T follicular helper cell (primary cell): Measurements from ENCODE around the gene DOK6.
"Not testable (repeated sequence)": the region's sequence is repeated elsewhere in the genome, so short reads cannot be mapped to it uniquely, and the experiment has no call there.

ENCODE experiments used
- DNase-seq: peaks from one replicate; pipeline ENCODE4 v3.0.0-alpha.2; 2020; ENCODE audit warnings: low read depth
- total RNA-seq, 2 experiments: gene quantifications; one replicate each; lab custom pipeline; 2026; lab: John Stamatoyannopoulos, UW

The DOK6 gene
- total RNA-seq: 0 reads per million in 2 experiments

DNA sequence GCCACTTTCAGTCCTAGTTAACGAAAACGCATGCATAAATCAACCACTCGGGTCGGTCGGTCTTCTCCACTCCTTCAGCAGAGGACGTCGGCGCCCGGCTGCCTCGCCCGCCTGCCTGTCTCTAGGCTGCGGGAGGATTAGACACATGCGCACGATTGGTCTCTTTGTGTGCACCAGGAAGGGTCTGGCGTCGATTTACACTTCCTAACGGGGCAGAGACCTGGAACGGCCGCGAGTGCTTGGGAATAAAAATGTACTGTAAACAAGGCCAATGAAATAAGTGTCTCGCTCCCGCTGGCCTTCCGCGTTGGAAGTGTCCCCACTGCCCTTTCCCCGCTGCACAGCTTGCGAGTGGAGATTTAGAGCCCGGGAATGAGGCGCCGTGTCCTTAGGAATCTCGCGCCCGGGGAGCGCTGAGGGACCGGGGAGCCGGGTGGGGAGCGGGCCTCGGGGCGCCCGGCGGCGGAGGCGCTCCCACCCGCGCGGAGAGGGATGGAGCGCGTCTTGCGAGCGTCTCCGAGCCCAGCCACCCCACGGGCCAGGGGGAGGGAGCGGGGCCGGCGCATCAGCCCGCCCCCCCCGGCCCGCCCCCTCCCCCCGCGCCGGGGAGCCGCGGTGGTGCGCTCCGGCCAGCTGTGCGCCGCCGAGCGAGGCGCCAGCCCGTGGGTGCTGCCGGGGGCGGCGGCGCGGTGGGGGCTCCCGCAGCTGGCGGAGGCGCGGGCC, at the start of gene DOK6:
DOK6 (plus strand) TSS at position 636 of the 723 bp plus-strand sequence.
- DNase-seq: no peak

DNA sequence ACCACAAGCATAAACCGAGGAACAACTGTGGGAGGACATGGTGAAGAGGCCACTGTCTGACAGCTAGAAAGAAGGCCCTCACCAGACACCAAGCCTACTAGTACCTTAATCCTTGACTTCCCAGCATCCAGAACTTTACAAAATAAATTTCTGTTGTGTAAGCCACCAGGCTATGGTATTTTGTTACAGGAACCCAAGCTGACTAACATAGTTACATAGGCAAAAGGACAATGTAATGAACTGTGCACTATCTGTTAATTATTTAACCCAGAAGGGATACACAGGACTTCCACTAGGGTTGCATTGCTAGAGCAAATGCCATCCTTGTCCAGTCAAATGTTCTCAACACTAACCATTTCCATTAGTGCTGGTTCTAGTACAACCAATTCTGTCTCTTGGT, 47.7 kb upstream of the DOK6 start:
- no peak for DNase-seq

DNA sequence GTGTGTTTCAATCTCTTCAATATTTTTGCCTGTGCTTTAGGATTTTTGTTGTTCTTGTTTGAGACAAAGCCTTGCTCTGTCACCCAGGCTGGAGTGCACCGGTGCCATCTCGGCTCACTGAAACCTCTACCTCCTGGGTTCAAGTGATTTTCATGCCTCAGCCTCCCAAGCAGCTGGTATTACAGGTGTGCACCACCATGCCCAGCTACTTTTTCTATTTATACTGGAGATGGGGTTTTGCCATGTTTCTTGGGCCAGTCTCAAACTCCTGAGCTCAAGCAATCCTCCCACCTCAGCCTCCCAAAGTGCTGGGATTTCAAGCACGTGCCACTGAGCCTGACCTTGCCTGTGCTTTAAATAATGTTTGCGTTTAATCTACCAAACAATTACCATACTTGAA, 43.1 kb upstream of the DOK6 start:
- no peak for DNase-seq

DNA sequence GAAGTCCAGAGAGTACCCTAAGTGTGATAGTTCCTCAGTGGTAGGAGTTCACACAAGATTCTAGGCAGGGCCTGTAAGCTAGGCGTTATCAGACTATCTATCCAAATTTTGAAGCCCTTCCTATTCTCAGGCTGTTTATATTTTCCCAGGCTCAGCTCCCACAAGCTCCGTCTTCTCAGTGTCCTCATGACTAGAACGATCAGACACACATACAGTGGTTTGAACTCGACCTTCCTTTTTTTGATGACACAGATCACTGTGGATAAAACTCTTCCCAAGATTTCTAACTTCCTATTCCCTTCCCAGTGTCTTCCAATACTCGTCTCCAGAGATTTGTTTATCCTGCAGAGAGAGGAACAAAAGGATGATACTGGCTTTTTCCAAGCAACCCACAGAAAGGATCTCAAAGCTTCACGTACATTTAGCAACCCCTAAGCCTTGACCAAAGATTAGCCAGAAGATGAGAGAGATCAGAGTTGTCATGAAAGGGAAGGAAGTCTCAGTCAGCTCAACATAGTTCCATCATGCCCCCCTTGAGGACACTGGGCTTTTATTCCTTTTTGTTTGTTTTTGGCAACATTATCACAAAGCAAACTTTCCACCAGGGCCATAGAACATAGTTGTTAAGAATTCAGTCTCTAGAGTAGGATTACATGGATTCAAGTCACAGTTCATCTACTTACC, 42.3 kb upstream of the DOK6 start:
- DNase-seq: no peak

DNA sequence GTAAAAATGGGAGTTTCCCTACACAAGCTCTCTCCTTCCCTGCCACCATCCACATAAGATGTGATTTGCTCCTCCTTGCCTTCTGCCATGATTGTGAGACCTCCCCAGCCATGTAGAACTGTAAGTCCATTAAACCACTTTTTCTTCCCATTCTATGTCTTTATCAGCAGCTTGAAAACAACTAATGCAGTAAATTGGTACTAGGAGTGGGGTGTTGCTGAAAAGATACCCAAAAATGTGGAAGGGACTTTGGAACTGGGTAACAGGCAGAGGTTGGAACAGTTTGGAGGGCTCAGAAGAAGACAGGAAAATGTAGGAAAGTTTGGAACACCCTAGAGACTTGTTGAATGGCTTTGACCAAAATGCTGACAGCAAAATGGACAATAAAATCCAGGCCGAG, 40.9 kb upstream of the DOK6 start:
- DNase-seq: not testable (repeated sequence)

DNA sequence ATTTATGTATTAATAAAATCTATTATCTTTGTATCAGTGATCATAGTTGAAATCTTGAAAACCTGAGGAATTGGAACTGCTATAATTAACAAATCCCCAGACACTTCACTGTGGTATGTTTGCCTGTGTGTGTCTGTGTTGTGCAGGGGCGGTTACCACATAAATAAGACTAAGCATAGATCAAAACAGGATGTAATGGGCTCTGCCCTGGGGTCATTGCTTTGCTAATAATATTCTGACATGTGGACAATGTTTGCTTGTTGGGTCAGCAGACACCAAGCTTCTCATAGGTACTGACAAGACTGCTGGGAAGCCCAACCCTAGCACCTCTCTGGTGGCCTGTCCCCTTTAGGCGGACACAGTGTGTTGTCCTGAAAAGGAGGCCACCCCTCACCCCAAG, 35.8 kb upstream of the DOK6 start:
- no peak for DNase-seq

DNA sequence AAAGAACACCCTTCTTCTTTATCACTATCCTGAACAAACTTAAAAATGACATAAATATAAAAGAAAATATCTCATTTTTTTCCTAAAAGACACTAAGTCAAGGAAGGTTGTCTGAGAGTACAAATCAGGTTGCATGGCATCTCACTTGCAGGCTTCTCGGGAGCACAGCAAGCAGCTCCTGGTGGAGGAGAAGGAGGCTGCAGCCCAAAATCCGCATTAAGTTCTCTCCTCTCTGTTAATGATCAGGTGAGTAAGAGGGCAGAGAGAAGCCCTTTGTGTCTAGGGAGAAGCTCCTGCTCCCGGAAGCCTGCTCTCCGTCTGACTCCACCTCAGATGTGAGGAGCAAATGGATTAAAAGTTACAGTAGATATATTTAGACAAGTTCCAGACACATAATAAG, 35.0 kb upstream of the DOK6 start:
- DNase-seq: no peak

DNA sequence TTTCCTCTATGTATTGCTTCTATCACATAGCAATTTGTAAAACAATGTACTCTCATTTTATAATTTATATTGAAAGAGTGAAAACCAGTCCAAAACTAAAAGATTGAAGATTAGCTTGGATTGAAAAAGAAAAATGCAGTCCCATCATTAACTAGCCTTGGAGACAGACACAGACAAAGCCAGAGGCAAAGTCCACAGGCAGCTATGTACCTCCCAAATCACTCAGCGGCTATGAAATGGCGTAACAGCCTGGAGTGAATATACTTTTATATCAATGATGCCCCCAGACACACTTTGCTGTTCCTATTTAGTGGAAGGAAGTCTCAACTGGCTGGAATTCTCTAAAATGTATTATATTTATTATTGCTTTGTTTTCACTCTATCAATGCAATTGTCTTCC, 33.6 kb upstream of the DOK6 start:
- DNase-seq: no peak

DNA sequence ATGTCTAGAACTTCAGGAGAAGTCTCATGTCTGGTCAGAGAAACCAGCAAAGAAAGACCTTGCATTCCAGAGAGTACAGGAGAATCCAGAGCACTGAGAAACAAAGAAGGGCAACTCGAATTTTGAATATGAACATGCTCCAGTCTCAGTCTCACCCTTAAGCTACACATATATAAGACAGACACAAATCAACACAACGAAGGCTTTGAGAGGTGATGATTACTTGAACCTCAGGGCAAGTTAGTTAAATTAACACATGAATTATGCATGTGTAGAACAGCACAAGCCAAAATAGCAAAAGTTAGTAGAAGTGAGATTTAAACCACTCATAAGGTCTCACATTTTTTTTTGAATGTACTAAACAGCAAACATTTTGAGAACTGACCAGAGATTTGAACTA, 29.0 kb upstream of the DOK6 start:
- no peak for DNase-seq

DNA sequence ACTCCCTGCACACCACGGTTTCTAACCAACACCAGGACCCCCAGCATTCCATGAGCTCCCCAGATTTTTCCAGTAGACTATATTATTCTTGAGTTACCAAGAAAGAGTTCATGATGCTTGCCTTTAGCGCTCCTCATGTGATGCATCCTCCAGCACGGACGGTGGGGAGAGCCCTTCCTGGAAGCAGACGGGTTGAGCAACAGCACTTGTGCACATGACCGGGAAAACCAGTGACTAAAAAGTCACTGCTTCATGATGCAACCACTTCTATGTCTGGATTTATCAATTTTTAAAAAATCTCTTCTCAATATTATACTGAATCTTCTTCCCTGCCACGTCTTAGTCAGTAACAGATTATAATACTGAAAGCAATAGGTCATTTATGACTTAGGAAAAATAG, 20.4 kb upstream of the DOK6 start:
- no peak for DNase-seq

DNA sequence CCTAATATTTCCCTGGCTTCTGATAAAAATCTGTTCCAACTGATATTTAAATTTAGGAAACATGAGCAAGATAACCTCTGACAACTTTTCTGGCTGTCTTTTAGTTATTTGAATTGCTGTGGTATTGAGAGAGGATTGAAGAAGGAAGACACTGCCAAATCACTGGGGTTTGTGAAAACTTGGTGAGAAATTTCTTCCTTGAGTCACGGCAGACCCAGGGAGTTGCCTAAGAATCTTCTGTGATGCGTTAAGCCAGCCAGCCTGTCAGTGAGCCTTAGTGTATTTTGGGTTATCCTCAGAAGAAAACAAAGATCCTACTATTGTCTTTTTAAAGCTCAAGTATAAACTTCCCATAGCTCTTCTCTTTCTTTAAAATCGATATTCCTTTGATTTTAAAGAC, 17.5 kb upstream of the DOK6 start:
- DNase-seq: no peak

DNA sequence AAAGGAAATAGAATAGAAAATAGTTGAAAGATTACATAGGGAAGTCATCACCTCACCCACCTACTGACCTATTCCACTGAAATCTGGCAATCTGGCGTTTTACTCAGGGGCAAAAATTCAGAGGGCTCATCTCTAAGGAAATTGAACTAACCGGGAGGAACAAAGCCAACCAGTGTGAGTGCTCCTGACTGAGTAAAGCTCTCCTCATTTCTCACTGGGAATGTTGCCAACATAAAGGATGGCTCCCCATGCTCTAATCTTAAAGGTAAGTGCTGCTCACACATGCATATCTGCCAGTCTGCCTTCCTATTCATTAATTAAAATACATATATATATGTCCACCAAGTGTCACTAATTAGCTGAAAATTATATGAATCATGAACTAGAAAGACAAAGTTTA, 13.5 kb upstream of the DOK6 start:
- no peak for DNase-seq

DNA sequence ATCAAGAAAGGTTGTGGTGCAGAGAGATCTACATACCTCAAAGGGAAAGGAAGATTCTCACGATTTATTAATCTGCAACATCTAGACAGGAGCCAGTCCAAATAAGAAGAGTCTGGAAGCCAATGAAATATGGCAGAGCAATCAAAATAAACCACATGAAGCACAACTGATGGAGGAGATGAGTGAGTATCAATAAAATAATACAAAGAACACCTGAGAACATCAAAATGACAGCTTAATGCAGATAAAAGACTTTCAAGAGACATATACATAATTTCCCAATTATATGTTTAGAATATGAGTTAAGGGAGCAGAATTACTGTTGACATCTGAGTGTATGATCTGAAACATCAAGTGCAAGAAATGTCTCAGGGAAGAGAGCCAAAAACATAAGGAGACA, 12.5 kb upstream of the DOK6 start:
- DNase-seq: no peak

DNA sequence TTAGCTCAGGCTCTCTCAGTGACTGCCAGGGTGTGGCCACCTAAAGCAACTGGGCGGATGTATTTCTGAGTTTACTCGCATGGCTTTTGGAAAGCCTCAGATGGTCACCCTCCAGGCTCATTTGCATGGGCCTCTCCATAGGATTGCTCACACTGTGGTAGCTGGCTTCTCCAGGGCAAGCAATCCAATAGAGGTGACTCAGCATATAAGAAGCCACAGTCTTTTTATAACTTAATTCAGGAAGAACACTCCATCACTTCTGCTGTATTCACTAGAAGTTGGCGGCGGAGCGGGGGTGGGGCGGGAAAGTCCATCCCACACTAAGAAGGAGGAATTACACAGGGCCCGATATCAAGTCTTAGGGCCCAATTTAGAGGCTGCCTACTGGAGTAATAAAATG, 3.6 kb upstream of the DOK6 start:
- DNase-seq: no peak

DNA sequence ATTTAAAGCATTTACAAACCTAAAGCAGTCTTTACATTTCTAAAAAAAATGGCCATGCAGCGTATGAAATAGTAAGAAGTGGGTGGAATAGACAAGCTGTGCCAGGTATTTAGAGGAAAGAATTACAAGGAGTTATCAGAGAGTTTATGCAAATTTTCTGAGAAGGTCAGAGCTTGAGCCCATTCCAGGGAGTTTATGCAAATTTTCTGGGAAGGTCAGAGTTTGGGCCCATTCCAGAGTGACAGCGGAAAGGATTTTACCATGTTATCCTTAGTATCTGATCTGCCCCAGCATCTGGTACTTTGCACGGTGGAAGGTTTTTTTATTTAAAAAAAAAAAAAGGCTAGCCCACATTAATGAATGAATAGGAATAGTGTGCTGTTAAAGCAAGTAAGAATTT, 1.4 kb upstream of the DOK6 start:
- DNase-seq: no peak

DNA sequence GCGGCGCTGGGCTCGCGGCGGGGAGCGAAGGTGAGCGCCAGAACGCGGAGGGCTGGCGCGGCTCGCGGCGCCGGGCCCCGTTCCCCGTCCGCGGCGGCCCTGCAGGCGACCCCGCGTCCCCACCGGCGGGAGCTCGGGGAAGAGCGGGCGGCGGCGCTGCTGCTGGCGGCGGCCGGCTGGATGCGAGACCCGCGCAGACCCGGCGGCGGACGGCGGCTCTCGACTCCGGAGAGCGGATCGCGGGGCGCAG, 213 bp downstream of the DOK6 start:
- DNase-seq: no peak

DNA sequence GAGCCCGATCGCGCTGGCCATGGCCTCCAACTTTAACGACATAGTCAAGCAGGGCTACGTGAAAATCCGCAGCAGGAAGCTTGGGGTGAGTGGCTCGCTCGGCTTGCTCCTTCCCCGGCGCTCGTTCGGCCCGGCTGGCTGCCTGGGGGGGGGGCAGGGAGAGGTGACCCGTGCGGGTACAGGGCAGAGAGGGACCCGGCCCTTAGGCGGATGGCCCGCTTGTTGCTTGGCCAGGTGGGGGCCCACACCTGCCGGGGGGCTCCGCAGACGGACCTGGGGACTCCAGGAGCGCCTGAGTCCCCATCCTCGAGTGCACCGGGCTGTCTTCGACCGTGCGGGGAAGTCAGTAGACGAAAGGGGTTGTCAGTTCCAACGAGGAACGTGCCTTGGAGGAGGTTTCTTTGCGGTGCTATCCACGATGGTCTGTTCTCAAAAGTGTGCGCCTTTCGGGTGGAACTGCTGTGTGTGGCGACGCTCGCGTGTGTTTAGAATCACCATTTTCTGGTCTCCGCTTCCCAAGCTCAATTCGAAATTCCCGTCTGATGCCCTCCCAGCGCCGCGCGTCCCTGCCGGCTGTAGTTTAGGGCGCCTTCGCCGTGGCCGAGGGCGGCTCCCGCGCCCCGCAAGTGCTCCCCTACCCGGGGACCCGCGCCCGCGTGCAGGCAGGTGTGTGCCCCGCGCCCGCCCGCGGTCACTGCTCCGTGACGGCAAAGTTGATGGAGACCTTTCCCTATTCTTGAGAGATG, 711 bp downstream of the DOK6 start:
- DNase-seq: no peak

DNA sequence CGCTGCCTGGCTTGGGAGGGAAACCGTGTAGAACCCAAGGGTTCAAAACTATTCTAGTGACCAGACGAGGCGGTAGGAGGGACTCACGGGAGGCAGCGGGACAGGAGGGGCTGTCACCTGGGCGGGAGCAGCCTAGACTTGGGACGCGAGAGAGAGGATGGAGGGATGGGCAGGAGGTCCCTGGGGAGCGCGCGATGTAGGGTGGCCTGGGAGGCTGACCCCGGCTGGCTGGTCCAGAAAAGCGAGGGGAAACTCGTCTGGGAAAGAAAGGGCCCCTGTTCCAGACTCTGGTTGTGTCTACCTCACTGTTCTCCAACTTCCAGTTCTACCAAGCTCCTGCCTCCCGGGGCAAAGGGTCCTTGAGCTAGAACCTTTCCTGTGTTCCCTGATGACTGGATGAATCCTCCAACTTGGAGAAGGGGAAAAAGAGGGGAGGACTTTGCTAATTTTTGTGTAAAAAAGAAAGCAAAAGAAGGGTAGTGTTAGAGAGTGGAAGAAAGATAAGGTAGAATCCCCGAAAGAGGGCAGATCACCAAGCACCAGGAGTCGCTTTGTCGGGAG, 1.4 kb downstream of the DOK6 start:
- DNase-seq: no peak

DNA sequence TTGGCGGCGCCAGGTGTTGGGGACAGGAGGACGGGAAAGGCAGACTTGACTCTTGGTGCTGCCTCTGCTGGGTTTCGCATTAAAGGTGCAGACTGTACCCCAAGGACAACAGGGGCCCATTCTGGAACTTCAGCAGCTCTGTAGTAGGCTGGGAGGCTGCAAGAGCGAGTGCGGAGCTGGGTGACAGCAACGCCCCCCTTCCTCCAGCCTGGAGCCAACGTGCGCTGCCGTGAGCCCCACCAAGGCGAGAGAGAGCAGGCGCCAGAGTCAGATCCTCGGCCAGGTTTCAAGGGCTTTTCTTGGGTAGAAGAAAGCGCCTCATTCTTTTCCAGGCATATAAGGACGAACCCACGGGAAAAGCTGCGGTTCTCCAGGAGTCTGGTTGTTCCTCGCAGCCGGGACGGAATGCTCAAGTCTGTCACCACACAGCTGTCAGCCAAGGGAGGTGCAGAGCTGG, 1.9 kb downstream of the DOK6 start:
- no peak for DNase-seq

DNA sequence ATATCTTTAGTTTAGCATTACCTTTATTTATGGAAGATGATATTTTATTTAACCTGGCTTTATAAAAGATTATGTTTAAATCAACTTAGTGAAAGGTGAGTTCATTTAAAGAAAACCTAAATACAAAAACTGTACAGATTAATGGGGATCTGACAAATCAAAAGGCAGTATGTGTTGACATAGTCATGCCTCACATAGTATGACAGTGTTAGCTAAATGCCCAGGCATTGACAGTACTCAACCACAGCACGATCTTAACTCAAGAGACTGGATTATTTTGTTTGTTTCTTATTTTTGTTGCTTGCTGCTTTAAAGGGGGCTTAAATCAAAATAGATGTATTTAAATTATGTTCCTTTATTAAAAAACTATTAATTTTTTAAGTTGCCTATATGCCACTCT, 7.8 kb downstream of the DOK6 start:
- DNase-seq: no peak

DNA sequence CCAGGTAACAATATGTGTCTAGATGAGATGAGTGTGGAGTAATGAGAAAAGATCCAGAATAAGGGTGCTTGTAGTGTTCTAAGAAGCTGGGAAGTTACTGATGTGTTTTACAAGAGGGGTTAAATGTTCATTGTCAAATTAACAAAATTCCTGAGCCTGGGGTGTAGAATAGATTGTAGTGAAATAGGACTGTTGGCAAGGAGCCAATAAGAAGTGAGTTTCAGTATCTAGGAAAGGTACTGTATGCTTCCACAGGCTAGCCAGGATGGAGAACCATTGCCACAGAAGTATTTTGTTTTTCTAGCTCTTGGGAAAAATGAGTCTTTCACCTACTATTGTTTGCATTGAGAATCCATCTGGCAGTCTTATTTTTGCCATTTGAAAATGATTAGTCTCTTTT, 10.5 kb downstream of the DOK6 start:
- no peak for DNase-seq

DNA sequence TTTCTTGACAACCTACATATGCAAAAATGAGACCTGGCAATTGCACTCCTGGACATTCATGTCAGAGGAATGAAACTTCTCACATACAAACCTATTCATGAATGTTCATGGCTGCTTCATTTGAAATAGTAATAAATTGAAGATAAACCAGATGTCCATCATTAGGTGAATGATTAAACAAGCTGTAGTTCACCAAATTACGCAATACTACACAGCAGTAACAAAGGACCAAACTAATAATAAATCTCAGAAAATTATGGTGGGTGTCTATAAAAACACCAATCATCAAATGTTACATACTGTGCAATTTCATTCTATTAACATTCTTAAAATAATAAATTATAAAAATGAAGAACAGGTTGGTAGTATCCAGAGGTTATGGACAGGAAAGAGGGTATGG, 13.5 kb downstream of the DOK6 start:
- DNase-seq: no peak

DNA sequence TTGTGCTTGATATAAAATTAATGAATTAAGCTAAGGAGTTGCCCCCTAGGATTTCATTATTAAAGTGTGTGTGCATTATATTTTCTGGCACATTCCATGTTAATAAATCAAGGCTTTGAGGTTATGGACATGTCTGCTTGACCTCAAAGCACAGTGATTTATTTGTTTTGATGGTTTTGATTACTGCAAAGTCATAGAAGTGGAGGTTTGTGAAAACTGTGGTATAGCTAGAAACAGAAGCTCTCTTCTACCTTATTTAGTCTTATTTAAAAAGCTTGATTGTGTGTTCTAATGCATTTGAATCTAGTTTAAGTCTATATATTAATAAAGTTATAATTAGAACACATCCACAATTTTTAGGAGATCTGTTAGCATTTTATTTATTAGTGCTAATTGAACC, 32.2 kb downstream of the DOK6 start:
- DNase-seq: no peak
